MM.1S (cell line): ENCODE results near the gene GAPDHS.
A peak's percentile ranks its signal among the peaks of the same experiment; 100 is the strongest.

Experiments
- DNase-seq: peaks from one replicate; pipeline ENCODE4 v3.0.0-alpha.2; 2015
- H2AFZ ChIP-seq: fragments of 300-600 bp; sonication (generic); 2 replicates; pipeline ENCODE4 v1.6.0; 2016; ENCODE audit warnings: antibody characterized with exemption, low read length
- H3F3A ChIP-seq: fragments of 300-600 bp; sonication (generic); 2 replicates; pipeline ENCODE4 v1.6.1; 2016; ENCODE audit warnings: mild to moderate bottlenecking, antibody characterized with exemption, low read length, moderate library complexity, mixed read lengths; ENCODE audit not compliant: insufficient read depth
- H3K27ac ChIP-seq: fragments of 300-600 bp; sonication (generic); 2 replicates; pipeline ENCODE4 v1.5.1; 2016; ENCODE audit warnings: mild to moderate bottlenecking, low read length
- H3K27me3 ChIP-seq: fragments of 300-600 bp; sonication (generic); replicated peaks from 2 replicates; pipeline ENCODE4 v1.6.0; 2016; ENCODE audit warnings: low read length; ENCODE audit not compliant: insufficient read depth
- H3K36me3 ChIP-seq: fragments of 300-600 bp; sonication (generic); replicated peaks from 2 replicates; pipeline ENCODE4 v1.6.1; 2016; ENCODE audit warnings: mild to moderate bottlenecking, low read length, mixed read lengths; ENCODE audit not compliant: insufficient read depth
- H3K4me1 ChIP-seq: fragments of 300-600 bp; sonication (generic); 2 replicates; pipeline ENCODE4 v1.6.1; 2016; ENCODE audit warnings: low read length, mixed read lengths
- H3K4me2 ChIP-seq: fragments of 300-600 bp; sonication (generic); 2 replicates; pipeline ENCODE4 v1.6.0; 2016; ENCODE audit warnings: low read depth, low read length
- H3K4me3 ChIP-seq: fragments of 300-600 bp; sonication (generic); 2 replicates; pipeline ENCODE4 v1.5.1; 2016; ENCODE audit warnings: low read length, mixed read lengths
- H3K79me2 ChIP-seq: fragments of 300-600 bp; sonication (generic); 2 replicates; pipeline ENCODE4 v1.6.1; 2016; ENCODE audit warnings: mixed run types, low read length, mixed read lengths
- H3K9ac ChIP-seq: fragments of 300-600 bp; sonication (generic); 2 replicates; pipeline ENCODE4 v1.6.1; 2016; ENCODE audit warnings: low read length, mixed read lengths
- H3K9me2 ChIP-seq: fragments of 300-600 bp; sonication (generic); replicated peaks from 2 replicates; pipeline ENCODE4 v1.6.1; 2016; ENCODE audit warnings: mild to moderate bottlenecking, low read length, mixed read lengths; ENCODE audit not compliant: insufficient read depth
- H3K9me3 ChIP-seq: fragments of 300-600 bp; sonication (generic); replicated peaks from 2 replicates; pipeline ENCODE4 v1.6.1; 2016; ENCODE audit warnings: mild to moderate bottlenecking, low read length, mixed read lengths; ENCODE audit not compliant: insufficient read depth
- H4K20me1 ChIP-seq: fragments of 300-600 bp; sonication (generic); 2 replicates; pipeline ENCODE4 v1.6.1; 2016; ENCODE audit warnings: mild to moderate bottlenecking, low read length, moderate library complexity, mixed read lengths; ENCODE audit not compliant: insufficient read depth
- EZH2 ChIP-seq: fragments of 300-600 bp; sonication (generic); optimal IDR thresholded peaks from 2 replicates; pipeline ENCODE3; 2017; ENCODE audit warnings: low read depth, mild to moderate bottlenecking, antibody characterized with exemption, low read length, mixed read lengths
- EZH2phosphoT487 ChIP-seq: fragments of 300-600 bp; sonication (generic); IDR thresholded peaks from 2 replicates; pipeline ENCODE4 v1.6.1; 2018; ENCODE audit warnings: antibody characterized with exemption, low read length
- TF ChIP-seq, protein P1 (sequence below): fragments of 300-600 bp; sonication (generic); IDR thresholded peaks from 2 replicates; pipeline ENCODE4 v1.5.1; 2016; ENCODE audit warnings: antibody characterized with exemption, low read length, mixed read lengths

The GAPDHS gene

DNA sequence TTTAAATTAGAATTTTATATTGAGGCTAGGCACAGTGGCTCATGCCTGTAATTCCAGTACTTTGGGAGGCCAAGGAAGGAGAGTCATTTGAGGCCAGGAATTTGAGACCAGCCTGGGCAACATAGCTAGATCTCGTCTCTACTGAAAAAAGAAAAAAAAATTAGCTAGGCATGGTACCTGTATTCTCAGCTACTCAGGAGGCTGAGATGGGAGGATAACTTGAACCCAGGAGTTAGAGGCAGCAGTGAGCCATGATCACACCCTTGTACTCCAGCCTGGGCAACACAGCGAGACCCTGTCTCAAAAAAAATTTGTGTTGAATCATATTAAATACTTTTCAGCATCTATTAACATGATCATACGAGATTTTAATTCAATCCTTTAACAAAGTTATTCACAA, 57.6 kb downstream of the GAPDHS start:
- no peaks in the 10 kb centered on the region for H3K4me1 ChIP-seq
- peaks cover 49% of the 10 kb centered on the region for H3K27me3 ChIP-seq
- no peak overlapping the region for H3K4me2 ChIP-seq
- H4K20me1 ChIP-seq, result no peaks in the 10 kb centered on the region
- TF ChIP-seq EZH2phosphoT487 (no peak), EZH2 (no peak)
- TF ChIP-seq, protein P1, sequence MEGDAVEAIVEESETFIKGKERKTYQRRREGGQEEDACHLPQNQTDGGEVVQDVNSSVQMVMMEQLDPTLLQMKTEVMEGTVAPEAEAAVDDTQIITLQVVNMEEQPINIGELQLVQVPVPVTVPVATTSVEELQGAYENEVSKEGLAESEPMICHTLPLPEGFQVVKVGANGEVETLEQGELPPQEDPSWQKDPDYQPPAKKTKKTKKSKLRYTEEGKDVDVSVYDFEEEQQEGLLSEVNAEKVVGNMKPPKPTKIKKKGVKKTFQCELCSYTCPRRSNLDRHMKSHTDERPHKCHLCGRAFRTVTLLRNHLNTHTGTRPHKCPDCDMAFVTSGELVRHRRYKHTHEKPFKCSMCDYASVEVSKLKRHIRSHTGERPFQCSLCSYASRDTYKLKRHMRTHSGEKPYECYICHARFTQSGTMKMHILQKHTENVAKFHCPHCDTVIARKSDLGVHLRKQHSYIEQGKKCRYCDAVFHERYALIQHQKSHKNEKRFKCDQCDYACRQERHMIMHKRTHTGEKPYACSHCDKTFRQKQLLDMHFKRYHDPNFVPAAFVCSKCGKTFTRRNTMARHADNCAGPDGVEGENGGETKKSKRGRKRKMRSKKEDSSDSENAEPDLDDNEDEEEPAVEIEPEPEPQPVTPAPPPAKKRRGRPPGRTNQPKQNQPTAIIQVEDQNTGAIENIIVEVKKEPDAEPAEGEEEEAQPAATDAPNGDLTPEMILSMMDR, result no peak
- no peaks in the 10 kb centered on the region for H3K9me2 ChIP-seq
- no peaks in the 10 kb centered on the region for H3K36me3 ChIP-seq
- H3K27ac ChIP-seq, result no peak overlapping the region
- no peaks in the 10 kb centered on the region for H3K79me2 ChIP-seq
- H2AFZ ChIP-seq, result no peak overlapping the region
- no peak for DNase-seq
- H3K9me3 ChIP-seq, result no peaks in the 10 kb centered on the region
- H3K9ac ChIP-seq, result no peak overlapping the region
- no peak overlapping the region for H3K4me3 ChIP-seq
- no peaks in the 10 kb centered on the region for H3F3A ChIP-seq

DNA sequence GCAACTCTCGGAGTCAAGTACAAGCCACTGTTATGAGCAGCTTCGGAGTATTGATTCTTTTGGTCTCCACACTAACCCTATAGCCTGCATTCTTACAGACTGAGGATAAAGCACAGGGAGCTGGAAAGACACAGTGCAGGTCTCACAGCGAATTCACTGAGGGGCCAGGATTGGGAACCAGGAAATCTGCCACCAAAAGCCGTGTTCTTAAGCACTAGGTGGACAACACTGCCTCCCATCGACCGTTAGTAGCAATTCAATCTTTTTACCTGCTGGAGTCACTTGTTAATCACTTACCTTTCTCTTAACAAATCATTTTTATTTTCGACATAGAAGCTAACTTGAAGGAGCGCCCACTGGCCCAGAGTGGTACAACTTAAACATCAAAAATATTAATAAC, 59.0 kb downstream of the GAPDHS start:
- DNase-seq, result no peak
- Histone ChIP-seq H2AFZ (no peak overlapping the region), H3K27me3 (peaks cover 38% of the 10 kb centered on the region)

More for the DNA sequence above, 59.0 kb downstream of the GAPDHS start:
- H3K4me2 ChIP-seq, result no peak overlapping the region
- H3K27ac ChIP-seq, result no peak overlapping the region
- TF ChIP-seq EZH2phosphoT487 (no peak), EZH2 (no peak)
- TF ChIP-seq, protein P1, result peak; percentile 46
- no peaks in the 10 kb centered on the region for H3K9me2 ChIP-seq
- H4K20me1 ChIP-seq, result no peaks in the 10 kb centered on the region
- H3K36me3 ChIP-seq, result no peaks in the 10 kb centered on the region
- H3K9me3 ChIP-seq, result no peaks in the 10 kb centered on the region
- no peak overlapping the region for H3K4me3 ChIP-seq
- no peak overlapping the region for H3K9ac ChIP-seq
- H3F3A ChIP-seq, result peaks cover 4% of the 10 kb centered on the region; the same call in 1 of the 2 replicates
- no peaks in the 10 kb centered on the region for H3K79me2 ChIP-seq
- no peaks in the 10 kb centered on the region for H3K4me1 ChIP-seq
